SW480 (cell line): Measurements from ENCODE around the gene MYO1B.

Source experiments
- DNase-seq: peaks from one replicate; pipeline ENCODE4 v3.0.0-alpha.2; 2016; ENCODE audit warnings: low spot score

Gene MYO1B

GRCh38 chr2:191360918-191361317 is 115.7 kb downstream of the MYO1B start:
- no peak for DNase-seq

- no peak for DNase-seq
Observed at GRCh38 chr2:191362841-191363240, 117.6 kb downstream of the MYO1B start.

DNA sequence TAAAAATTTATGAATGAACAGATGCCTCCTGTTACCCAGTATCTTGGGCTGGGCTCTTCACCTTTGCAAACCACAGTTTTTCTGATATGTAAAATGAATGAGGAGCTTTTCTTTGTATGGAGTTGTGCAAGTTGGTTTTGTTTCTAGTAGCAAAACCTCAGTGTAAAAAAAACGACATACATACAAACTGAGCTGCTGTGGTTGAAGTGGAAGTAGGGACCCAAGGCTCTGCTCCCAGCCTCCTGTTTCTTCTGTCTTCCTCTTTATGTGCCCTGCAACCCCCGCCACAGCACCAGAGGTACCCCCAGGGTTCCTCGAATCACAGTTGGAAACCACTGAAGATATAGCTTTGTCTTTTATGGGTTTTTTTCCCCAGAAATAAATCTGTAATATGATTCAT is 118.1 kb downstream of the MYO1B start:
- DNase-seq: no peak

- DNase-seq: no peak
Observed at GRCh38 chr2:191365089-191365488, 119.9 kb downstream of the MYO1B start.

GRCh38 chr2:191366199-191366598 is 121.0 kb downstream of the MYO1B start:
- DNase-seq: no peak

- no peak for DNase-seq
Observed at GRCh38 chr2:191369034-191369433, 123.8 kb downstream of the MYO1B start.

- DNase-seq: no peak
Observed at GRCh38 chr2:191374366-191374765, 129.2 kb downstream of the MYO1B start.

- DNase-seq: no peak
Observed at GRCh38 chr2:191374939-191375338, 129.7 kb downstream of the MYO1B start.

GRCh38 chr2:191376981-191377629 is 131.9 kb downstream of the MYO1B start:
- DNase-seq: peak; percentile 86

- no peak for DNase-seq
Observed at GRCh38 chr2:191379375-191379774, 134.2 kb downstream of the MYO1B start.

DNA sequence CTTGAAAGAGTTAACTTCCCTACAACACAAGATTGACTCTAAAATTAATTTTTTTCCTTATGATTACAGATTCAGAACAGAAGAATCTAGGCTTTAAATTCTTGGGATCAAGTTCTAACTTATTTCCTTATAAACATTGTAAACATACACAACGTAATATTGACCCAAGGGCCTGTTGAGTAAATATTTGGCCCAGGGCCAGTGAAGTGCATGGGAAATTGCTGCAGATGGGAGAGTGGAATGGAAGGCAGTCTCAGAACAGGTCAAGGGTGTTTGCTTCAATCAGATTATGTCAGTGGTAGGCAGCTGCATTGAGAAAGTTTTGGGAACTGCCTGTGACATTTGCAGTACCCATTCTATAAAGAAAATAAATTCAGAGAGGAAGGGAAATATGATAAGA is 137.6 kb downstream of the MYO1B start:
- DNase-seq: no peak

DNA sequence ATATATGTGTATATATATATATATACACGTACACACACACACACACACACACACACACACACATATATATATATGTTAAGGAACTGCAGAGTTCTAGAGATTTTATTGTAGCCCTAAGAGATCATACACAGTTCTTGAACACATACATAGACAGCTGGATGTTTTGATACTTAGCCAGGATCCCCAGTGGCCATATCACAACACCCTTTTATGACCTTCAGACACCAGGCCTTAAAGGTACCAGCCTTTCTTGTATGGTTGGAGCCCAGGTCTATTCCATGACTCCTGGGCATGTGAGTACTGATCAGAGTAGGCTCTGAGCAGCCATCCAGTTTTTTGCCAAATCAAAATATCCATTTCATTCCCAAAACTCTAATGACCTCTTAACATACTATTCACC is 138.3 kb downstream of the MYO1B start:
- no peak for DNase-seq

- no peak for DNase-seq
Observed at GRCh38 chr2:191384829-191385228, 139.6 kb downstream of the MYO1B start.

DNA sequence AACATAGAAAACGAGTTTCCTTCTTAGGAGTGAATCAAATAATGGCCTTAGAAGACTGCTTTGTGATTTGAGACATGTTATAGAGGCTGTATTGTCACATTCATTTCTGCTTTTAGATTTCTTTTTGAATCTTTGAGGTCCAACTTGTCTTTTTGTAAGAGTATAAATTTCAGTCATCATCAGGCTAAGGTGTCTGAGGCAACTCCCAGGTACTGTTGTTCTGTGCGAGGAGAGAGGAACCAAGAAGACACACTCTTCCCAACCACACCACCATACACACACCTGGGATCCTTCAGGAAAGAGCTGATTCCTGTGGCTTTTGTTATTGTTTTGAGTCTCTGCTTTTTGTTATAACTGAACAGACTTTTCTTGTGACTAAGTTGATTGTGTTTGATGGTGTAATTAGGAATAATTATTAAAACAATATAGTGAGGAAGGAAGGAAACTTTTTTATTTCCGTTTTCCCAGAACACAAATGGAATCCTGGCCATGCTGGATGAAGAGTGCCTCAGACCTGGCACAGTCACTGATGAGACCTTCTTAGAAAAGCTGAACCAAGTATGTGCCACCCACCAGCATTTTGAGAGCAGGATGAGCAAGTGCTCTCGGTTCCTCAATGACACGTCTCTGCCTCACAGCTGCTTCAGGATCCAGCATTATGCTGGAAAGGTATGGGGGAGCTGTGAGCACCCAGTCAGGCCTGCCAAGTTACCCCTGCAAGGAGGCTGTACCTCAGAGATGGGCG is 140.4 kb downstream of the MYO1B start:
- no peak for DNase-seq

DNA sequence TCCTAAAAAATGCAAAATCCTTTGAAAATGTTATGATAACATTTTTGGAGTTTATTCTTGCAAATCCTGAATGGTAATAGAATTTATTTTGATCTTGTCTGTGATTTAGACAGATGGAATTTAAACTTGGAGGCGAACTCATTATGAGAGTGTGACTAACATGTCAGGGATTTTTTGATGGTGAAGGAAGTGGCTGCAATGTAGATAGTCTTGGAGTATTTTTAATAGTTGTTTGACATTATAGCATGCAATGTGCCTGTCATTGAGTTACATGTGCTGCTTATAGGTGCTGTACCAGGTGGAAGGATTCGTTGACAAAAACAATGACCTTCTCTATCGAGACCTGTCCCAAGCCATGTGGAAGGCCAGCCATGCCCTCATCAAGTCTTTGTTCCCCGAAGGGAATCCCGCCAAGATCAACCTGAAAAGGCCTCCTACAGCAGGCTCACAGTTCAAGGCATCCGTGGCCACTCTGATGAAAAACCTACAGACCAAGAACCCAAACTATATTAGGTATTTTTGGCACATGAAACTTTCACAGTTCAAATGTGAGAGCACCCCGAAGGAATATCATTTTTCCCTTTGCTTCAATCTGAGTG is 141.8 kb downstream of the MYO1B start:
- DNase-seq: no peak

- no peak for DNase-seq
Observed at GRCh38 chr2:191389288-191389687, 144.1 kb downstream of the MYO1B start.

DNA sequence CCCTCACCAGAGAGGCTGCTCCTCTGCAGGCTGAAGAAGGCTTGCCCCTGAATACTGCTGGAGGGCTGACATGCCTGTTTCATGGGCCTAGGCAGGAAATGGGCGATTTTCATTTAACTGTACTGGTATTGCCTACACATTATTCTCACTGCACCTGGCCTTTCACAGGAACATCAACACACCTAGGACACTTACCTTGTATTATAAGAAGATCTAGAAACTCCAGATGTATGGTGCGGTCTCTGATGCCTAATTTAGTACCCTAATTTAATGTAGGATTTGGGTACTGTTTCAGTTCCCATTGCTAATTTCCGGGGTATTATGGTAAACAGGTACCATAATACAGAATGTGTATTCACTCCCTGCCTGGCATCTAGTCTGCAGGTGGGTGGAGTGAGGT is 146.0 kb downstream of the MYO1B start:
- DNase-seq: no peak

- no peak for DNase-seq
Observed at GRCh38 chr2:191394043-191394442, 148.8 kb downstream of the MYO1B start.

DNA sequence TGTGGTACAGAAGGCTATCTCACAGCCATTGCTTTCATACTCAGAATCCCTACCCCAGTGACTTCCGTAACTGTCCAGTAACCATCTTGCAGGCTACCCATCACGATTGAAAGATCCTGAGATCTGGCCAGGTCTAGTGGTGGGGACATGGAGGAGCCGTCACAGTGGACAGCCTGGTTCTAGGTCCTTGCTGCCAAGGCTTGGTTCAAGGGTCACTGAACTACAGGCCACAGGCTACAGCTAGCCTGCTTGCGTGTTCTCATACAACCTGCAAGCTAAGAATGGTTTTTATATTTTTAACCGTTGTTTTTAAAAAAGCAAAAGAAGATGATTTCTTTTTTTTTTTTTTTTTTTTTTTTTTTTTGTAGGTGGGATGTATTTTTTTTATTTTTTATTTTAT is 151.6 kb downstream of the MYO1B start:
- no peak for DNase-seq

DNA sequence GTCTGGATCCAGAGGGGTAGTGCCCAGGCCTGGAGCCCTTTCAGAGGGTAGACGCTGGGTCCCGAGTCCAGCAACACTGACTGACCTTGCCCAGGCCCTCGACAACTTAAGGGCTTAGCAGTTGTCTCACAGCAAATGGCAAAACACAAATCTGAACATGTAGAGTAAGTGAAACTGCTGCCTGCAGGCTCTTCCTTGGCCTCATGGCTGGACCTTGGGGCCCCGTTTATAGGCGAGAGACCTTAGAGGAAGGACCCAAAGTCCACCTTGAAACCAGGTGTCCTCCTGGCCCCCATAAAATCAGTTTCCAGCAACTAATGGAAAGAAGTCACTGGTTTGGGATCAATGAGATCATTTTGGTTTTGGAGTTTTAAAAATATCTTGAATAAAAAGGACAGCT is 154.4 kb downstream of the MYO1B start:
- no peak for DNase-seq

- no peak for DNase-seq
Observed at GRCh38 chr2:191401287-191401686, 156.1 kb downstream of the MYO1B start.

DNA sequence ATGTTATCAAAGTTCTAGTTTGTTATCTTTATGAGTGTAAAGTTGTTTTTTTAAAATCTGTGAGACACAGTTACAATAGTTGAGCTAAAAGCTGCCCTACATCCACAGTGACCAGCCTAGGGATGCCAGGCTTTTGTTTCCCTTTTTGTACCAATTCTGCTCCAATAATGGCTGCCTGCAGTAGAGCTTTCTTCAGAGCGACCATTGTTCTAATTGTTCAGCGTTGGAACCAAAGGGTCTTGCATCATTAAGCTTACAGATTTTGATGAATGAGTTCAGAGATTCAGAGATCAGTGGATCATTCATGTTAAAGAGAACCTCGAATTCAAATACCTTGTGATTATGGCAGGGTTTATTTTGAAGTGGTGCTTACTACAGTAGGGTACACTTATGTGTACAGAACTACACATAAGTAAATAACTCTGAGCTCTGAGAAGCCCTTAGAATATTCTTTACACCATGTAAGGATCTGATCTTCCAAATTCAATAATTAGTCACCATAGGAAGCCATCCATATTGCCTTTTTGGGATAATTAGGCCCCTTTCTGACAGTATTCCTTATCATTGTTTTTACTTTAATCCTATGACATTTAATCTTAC is 157.9 kb downstream of the MYO1B start:
- DNase-seq: no peak

- no peak for DNase-seq
Observed at GRCh38 chr2:191404568-191404991, 159.4 kb downstream of the MYO1B start.
